ENCODE data around the gene TRIM23.

Gene TRIM23

GRCh38 chr5:65539827-65540226 lies 84.3 kb downstream of the TRIM23 start:
- Histone ChIP-seq H3K4me1 (ENCODE audit: control insufficient read depth, insufficient read depth, low read length) (no peaks in the 10 kb centered on the region), H3K4me3 (ENCODE audit: low read length) (no peak overlapping the region), H3K27me3 (ENCODE audit: control insufficient read depth, insufficient read depth, low read length) (no peaks in the 10 kb centered on the region), H3K27ac (ENCODE audit: low read length) (no peak overlapping the region), H3K9me3 (ENCODE audit: control insufficient read depth, insufficient read depth, low read length) (no peaks in the 10 kb centered on the region), H3K36me3 (ENCODE audit: control insufficient read depth, insufficient read depth, low read length) (peaks cover 3% of the 10 kb centered on the region; the same call in 1 of the 2 replicates)
- DNase-seq (ENCODE audit: low read depth, low spot score) = no peak
